VCaP (cell line): ENCODE data around the gene RPS27A.
"Not testable (repeated sequence)": the region's sequence is repeated elsewhere in the genome, so short reads cannot be mapped to it uniquely, and the experiment has no call there.

Source experiments
- H3K27ac ChIP-seq: fragments of 450-650 bp; 2 replicates; pipeline ENCODE4 v1.5.1; 2017
- TF ChIP-seq, protein P1 (sequence below): fragments of 450-650 bp; conservative IDR thresholded peaks from 2 replicates; pipeline ENCODE4 v1.5.1; 2017; ENCODE audit warnings: mild to moderate bottlenecking, moderate library complexity

The RPS27A gene

DNA sequence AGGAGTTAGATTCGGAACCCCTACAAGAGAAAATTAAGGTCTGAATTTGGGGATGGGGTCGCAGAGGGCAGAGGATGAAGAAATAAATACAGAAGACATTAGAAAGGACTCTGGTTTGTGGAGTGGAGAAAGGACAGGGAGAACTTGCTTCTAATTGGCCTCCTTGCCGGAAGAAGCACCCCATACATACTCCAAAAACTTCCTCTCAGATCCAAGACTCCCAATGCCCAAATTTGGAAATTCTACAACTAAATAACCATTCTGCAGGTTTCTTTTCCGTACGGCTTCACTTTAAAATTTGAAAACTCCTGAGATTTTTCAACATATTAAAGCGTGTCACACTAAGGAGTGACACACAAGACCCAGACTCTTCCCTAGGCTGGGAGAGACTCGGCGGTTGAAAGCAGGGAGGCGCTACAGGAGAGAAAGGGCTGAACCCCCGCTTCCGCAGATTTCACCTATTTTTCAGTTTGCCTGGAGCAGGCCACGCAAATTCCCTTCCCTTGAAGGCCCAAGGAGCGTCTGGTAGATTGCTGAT lies 873 bp upstream of the RPS27A start:
- peak overlapping the region; percentile 92 for H3K27ac ChIP-seq
- TF ChIP-seq, protein P1, sequence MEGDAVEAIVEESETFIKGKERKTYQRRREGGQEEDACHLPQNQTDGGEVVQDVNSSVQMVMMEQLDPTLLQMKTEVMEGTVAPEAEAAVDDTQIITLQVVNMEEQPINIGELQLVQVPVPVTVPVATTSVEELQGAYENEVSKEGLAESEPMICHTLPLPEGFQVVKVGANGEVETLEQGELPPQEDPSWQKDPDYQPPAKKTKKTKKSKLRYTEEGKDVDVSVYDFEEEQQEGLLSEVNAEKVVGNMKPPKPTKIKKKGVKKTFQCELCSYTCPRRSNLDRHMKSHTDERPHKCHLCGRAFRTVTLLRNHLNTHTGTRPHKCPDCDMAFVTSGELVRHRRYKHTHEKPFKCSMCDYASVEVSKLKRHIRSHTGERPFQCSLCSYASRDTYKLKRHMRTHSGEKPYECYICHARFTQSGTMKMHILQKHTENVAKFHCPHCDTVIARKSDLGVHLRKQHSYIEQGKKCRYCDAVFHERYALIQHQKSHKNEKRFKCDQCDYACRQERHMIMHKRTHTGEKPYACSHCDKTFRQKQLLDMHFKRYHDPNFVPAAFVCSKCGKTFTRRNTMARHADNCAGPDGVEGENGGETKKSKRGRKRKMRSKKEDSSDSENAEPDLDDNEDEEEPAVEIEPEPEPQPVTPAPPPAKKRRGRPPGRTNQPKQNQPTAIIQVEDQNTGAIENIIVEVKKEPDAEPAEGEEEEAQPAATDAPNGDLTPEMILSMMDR = no peak

DNA sequence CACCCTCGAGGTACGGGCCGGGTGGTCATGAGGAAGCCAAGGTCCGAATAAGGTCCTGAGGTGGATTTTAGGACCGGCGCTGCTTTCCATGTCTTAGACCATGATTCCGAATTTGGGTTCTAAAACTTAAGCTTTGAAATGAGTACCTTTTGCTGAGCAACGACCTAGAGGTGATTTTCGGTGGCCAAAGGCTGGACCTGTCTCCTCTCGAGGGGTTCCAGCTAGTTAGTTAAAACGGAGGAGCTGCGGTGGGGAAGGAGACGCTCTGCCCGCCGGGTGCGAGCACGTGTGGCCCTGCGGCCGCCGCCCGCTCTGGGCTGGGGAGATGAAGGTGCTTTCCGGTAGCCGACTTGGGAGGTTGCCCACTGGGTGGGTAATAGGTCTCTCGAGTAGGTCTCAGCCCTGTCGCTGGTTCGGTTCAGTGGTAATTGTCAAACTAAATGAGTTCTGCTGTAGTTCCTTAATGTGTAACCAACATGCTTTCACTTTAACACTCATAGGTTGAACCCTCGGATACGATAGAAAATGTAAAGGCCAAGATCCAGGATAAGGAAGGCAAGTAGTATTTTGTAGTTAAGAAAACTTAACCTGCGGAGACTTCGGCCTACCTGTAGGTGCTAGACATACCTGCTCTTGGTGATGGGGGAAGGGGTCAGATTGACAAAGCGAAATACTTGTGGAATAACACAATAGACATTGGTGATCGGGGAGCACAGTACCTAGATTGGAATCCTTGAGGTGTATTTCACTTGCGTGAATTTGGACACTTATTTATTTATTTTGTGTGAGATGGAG lies 572 bp downstream of the RPS27A start:
- TF ChIP-seq, protein P1 = no peak
- peak overlapping the region; percentile 92 for H3K27ac ChIP-seq

DNA sequence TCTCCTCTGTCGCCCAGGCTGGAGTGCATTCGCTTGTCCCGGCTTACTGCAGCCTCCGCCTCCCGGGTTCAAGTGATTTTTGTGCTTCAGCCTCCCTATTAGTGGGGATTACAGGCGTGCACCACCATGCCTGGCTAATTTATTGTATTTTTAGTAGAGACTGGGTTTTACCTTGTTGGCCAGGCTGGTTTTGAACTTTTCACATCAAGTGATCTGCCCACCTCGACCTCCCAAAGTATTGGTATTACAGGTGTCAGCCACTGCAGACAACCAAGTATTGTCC lies 1.1 kb downstream of the RPS27A start:
- TF ChIP-seq, protein P1 = no peak
- H3K27ac ChIP-seq = peak overlapping the region; percentile 92; the same call in 1 of the 2 replicates

DNA sequence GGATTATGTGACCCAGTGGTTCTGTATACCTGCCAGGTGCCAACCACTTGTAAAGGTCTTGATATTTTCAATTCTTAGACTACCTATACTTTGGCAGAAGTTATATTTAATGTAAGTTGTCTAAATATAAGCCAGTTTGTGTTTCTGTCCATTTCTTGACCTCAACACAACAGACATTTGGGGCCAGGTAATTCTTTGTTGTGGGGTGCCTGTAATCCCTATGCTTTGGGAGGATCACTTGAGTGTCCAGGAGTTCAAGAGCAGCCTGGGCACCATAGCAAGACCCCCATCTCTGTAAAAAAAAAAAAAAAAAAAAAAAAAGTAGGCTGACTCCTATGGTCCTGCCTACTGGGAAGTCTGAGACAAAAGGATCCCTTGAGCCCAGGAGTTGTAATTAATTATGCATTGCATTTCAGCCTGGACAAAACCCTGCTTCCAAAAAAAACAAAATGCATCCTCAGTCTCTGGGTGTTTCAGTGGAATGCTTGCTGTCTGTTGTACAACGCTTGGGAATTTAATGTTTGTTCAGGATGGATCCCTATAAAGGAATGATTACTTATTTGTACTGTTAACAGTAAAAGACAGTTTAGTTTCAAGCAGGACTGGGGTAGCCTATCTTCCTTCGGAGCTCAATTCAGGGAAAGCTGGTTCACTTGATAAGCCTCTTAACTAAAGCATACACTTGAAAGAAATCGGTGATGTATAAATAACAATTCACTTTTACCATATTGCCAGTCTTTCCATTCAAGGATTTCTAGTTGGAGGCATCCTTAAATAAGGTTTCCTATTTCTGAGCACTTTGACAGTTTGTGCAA lies 3.4 kb downstream of the RPS27A start:
- H3K27ac ChIP-seq = no peak overlapping the region
- TF ChIP-seq, protein P1 = no peak

DNA sequence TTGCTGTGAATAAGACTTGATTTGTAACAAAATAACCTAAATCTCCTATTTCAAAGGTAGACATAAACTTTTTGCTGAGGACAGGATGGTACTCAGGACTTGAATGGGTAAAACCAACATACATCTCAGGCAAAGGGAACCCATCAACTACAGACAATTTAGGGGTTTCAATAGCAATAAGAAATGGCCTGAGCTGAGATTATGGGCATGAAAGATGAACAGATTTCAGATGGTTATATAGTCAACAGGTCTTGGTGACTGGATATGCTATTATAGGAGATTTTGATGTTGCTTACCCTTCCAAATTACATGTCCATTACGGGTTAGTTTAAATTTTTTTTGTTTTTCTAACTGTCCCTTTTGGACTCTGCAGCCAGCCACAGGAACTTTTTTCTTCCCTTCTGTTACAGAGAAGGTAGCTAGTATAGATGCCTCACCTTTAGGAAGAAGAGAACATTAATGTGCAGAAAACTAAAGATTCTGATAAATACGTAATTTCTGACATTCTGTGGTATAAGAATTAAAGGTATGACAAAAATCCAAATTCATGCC lies 4.6 kb downstream of the RPS27A start:
- TF ChIP-seq, protein P1 = no peak
- no peak overlapping the region for H3K27ac ChIP-seq

DNA sequence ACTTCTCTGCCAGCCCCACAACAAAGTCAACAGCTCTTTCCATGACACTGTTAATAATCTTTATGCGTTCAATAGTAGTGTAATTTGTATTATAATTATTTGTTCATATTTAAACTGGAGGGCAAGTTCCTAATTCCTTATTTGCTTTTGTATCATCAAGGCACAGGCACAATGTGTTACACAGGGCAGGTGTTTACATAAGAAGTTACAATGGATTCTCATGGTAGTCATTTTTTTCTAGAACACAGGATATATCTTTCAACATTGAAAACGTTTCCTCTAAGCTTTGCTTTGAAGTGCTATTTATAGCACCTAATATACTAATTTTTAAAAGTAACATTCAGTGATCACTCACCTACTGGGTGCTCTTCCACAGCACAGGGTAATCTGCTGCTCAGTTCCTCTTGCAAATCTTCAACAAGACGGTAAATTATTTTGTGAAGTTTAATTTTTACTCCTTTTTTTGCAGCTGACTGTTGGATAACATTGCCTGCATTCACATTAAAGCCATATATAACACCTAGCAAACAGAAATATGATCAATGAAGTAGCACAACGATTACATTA lies 7.3 kb downstream of the RPS27A start:
- TF ChIP-seq, protein P1 = no peak
- peak overlapping the region; percentile 44 for H3K27ac ChIP-seq

DNA sequence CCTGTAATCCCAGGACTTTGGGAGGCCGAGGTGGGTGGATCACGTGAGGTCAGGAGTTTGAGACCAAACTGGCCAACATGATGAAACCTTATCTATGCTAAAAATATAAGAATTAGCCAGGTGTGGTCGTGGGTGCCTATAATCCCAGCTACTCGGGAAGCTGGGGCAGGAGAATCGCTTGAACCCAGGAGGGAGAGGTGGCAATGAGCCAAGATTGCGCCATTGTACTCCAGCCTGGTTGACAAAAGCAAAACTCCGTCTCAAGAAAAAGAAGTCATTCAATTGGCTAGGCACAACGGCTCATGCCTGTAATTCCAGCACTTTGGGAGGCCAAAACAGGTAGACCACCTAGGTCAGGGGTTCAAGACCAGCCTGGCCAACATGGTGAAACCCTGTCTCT lies 9.1 kb downstream of the RPS27A start:
- H3K27ac ChIP-seq = not testable (repeated sequence)
